KMS-11 (cell line): ENCODE data around the gene VWA3A.
"Not testable (repeated sequence)": the region's sequence is repeated elsewhere in the genome, so short reads cannot be mapped to it uniquely, and the experiment has no call there.

Source experiments
- H2AFZ ChIP-seq: fragments of 200-600 bp; sonication (generic); 2 replicates; pipeline ENCODE4 v1.6.1; 2016; ENCODE audit warnings: antibody characterized with exemption, mixed run types, low read depth
- H3K27ac ChIP-seq: fragments of 200-600 bp; sonication (generic); 2 replicates; pipeline ENCODE4 v1.6.1; 2016; ENCODE audit warnings: mild to moderate bottlenecking, mixed run types
- H3K27me3 ChIP-seq: fragments of 200-600 bp; sonication (generic); 2 replicates; pipeline ENCODE4 v1.6.1; 2017; ENCODE audit warnings: mild to moderate bottlenecking, low read depth, mixed run types, moderate library complexity; ENCODE audit not compliant: insufficient read depth
- H3K36me3 ChIP-seq: fragments of 200-600 bp; sonication (generic); 2 replicates; pipeline ENCODE4 v1.6.1; 2017; ENCODE audit warnings: mild to moderate bottlenecking, mixed run types; ENCODE audit not compliant: insufficient read depth
- H3K4me1 ChIP-seq: fragments of 200-600 bp; sonication (generic); 2 replicates; pipeline ENCODE4 v1.6.1; 2016; ENCODE audit warnings: mild to moderate bottlenecking, low read depth, mixed run types; ENCODE audit not compliant: poor library complexity, severe bottlenecking
- H3K4me2 ChIP-seq: fragments of 200-600 bp; sonication (generic); 2 replicates; pipeline ENCODE4 v1.7.0; 2016; ENCODE audit warnings: mild to moderate bottlenecking, mixed run types
- H3K4me3 ChIP-seq: fragments of 200-600 bp; sonication (generic); IDR thresholded peaks from 2 replicates; pipeline ENCODE4 v1.6.1; 2017; ENCODE audit warnings: low read depth, low read length, mixed read lengths; ENCODE audit not compliant: insufficient read depth
- H3K79me2 ChIP-seq: fragments of 200-600 bp; sonication (generic); 2 replicates; pipeline ENCODE4 v1.6.1; 2016; ENCODE audit warnings: low read depth, mixed run types; ENCODE audit not compliant: insufficient read depth
- H3K9ac ChIP-seq: fragments of 200-600 bp; sonication (generic); 2 replicates; pipeline ENCODE4 v1.6.1; 2016; ENCODE audit warnings: mild to moderate bottlenecking, mixed run types
- H4K20me1 ChIP-seq: fragments of 200-600 bp; sonication (generic); 2 replicates; pipeline ENCODE4 v1.6.1; 2016; ENCODE audit warnings: mild to moderate bottlenecking, mixed run types; ENCODE audit not compliant: insufficient read depth
- TF ChIP-seq, protein P1 (sequence below): fragments of 200-600 bp; sonication (generic); conservative IDR thresholded peaks from 2 replicates; pipeline ENCODE4 v1.6.1; 2017; ENCODE audit warnings: low read depth, mild to moderate bottlenecking, antibody characterized with exemption, low read length, moderate library complexity, mixed read lengths

The VWA3A gene

GRCh38 chr16:22092143-22092933, at the start of gene VWA3A:
Gene VWA3A (plus strand): TSS chr16:22092541. CDS start chr16:22092638, 97 bp downstream.
- Histone ChIP-seq H3K79me2 (no peaks in the 10 kb centered on the region), H3K27ac (no peak within 1 kb of the TSS), H3K4me3 (no peak within 1 kb of the TSS), H3K4me1 (no peaks in the 10 kb centered on the region), H3K36me3 (no peaks in the 10 kb centered on the region), H3K4me2 (no peak within 1 kb of the TSS), H3K27me3 (no peaks in the 10 kb centered on the region), H4K20me1 (no peaks in the 10 kb centered on the region), H2AFZ (no peak within 1 kb of the TSS), H3K9ac (no peak within 1 kb of the TSS)
- TF ChIP-seq, protein P1, sequence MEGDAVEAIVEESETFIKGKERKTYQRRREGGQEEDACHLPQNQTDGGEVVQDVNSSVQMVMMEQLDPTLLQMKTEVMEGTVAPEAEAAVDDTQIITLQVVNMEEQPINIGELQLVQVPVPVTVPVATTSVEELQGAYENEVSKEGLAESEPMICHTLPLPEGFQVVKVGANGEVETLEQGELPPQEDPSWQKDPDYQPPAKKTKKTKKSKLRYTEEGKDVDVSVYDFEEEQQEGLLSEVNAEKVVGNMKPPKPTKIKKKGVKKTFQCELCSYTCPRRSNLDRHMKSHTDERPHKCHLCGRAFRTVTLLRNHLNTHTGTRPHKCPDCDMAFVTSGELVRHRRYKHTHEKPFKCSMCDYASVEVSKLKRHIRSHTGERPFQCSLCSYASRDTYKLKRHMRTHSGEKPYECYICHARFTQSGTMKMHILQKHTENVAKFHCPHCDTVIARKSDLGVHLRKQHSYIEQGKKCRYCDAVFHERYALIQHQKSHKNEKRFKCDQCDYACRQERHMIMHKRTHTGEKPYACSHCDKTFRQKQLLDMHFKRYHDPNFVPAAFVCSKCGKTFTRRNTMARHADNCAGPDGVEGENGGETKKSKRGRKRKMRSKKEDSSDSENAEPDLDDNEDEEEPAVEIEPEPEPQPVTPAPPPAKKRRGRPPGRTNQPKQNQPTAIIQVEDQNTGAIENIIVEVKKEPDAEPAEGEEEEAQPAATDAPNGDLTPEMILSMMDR = no peak

GRCh38 chr16:22043882-22044281, 48.5 kb upstream of the VWA3A start:
- H3K27me3 ChIP-seq, H3K79me2 ChIP-seq, H3K9ac ChIP-seq, H3K36me3 ChIP-seq, H2AFZ ChIP-seq, H3K4me1 ChIP-seq, H3K4me3 ChIP-seq, H3K27ac ChIP-seq, H4K20me1 ChIP-seq, H3K4me2 ChIP-seq: not testable (repeated sequence)

DNA sequence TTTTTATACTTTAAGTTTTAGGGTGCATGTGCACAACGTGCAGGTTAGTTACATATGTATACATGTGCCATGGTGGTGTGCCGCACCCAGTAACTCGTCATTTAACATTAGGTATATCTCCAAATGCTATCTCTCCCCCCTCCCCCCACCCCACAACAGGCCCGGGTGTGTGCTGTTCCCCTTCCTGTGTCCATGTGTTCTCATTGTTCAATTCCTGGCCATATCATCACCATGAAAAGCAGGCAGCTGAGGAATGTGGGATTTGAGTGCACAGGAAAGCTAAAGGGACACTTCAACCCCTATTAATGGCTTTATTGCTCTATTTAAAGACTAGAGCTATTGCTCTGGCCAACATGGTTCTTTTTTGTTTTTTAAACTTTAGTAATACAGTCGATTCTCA, 46.5 kb upstream of the VWA3A start:
- H3K27me3 ChIP-seq, H3K9ac ChIP-seq, H3K27ac ChIP-seq, H3K4me1 ChIP-seq, H2AFZ ChIP-seq, H3K79me2 ChIP-seq, H3K4me3 ChIP-seq, H4K20me1 ChIP-seq, H3K4me2 ChIP-seq, H3K36me3 ChIP-seq: not testable (repeated sequence)

DNA sequence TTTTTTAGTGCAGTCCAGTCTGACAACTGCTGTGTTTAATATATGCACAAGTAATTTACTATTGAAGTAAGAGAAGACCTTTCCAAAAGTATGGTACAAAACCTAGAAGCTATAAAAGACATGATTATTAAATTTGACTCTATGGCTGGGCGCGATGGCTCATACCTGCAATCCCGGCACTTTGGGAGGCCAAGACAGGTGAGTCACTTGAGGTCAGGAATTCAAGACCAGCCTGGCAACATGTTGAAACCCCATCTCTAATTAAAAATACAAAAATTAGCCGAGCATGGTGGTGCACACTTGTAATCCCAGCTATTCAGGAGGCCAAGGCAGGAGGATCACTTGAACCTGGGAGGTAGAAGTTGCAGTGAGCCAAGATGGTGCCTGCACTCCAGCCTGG, 41.4 kb upstream of the VWA3A start:
- Histone ChIP-seq H3K27me3 (no peaks in the 10 kb centered on the region), H3K9ac (no peak overlapping the region), H3K27ac (no peak overlapping the region), H3K4me1 (peaks cover 12% of the 10 kb centered on the region), H3K79me2 (no peaks in the 10 kb centered on the region), H3K4me2 (no peak overlapping the region), H4K20me1 (no peaks in the 10 kb centered on the region), H2AFZ (no peak overlapping the region), H3K4me3 (no peak overlapping the region), H3K36me3 (no peaks in the 10 kb centered on the region)
- TF ChIP-seq, protein P1 = no peak

GRCh38 chr16:22052980-22053379, 39.4 kb upstream of the VWA3A start:
- Histone ChIP-seq H3K9ac (no peak overlapping the region), H3K4me2 (no peak overlapping the region), H3K4me1 (peaks cover 12% of the 10 kb centered on the region), H3K27me3 (no peaks in the 10 kb centered on the region), H4K20me1 (no peaks in the 10 kb centered on the region), H3K27ac (no peak overlapping the region), H3K79me2 (no peaks in the 10 kb centered on the region), H3K4me3 (no peak overlapping the region), H2AFZ (no peak overlapping the region), H3K36me3 (no peaks in the 10 kb centered on the region)
- TF ChIP-seq, protein P1 = no peak
